Naive B cell (primary cell): Measurements from ENCODE around the gene ZCCHC2. TPM values are rescaled to one million over a fixed set of nuclear protein-coding genes. Genes with fewer than 3 reads are reported as not detected.

ENCODE experiments used
- ATAC-seq, 2 donors: fragments of 150-1000 bp; cut with Tn5 transposase; 2 replicates each; pipeline ENCODE4 v1.10.0; 2021; ENCODE audit warnings: low read depth in 2 of 2, mild to moderate bottlenecking in 2 of 2, moderate library complexity in 2 of 2
- DNase-seq: peaks from one replicate; pipeline ENCODE4 v3.0.0; 2022
- H3K27ac Mint-ChIP-seq, 6 donors: one replicate each; pipeline ENCODE4 v1.8.0; 2020 to 2022; ENCODE audit warnings: mild to moderate bottlenecking in 6 of 6, mixed read lengths in 6 of 6, moderate library complexity in 5 of 6, inconsistent platforms in 2 of 6
- H3K27me3 Mint-ChIP-seq, 3 donors: one replicate each; pipeline ENCODE4 v1.8.0; 2021 to 2022; ENCODE audit warnings: mixed read lengths in 3 of 3, mild to moderate bottlenecking in 1 of 3
- H3K36me3 Mint-ChIP-seq, 2 donors: one replicate each; pipeline ENCODE4 v1.8.0; 2020 to 2022; ENCODE audit warnings: mixed read lengths in 2 of 2, inconsistent platforms in 1 of 2, mild to moderate bottlenecking in 1 of 2
- H3K4me1 Mint-ChIP-seq, 3 donors: one replicate each; pipeline ENCODE4 v1.8.0; 2020 to 2022; ENCODE audit warnings: mixed read lengths in 3 of 3, inconsistent platforms in 1 of 3, mild to moderate bottlenecking in 1 of 3, moderate library complexity in 1 of 3
- H3K4me3 Mint-ChIP-seq, 8 donors: one replicate each; pipeline ENCODE4 v1.8.0; 2020 to 2022; ENCODE audit warnings: mild to moderate bottlenecking in 8 of 8, mixed read lengths in 8 of 8, moderate library complexity in 8 of 8, inconsistent platforms in 2 of 8
- H3K9me3 Mint-ChIP-seq, 7 donors: one replicate each; pipeline ENCODE4 v1.8.0; 2020 to 2022; ENCODE audit warnings: mixed read lengths in 7 of 7, mild to moderate bottlenecking in 5 of 7, inconsistent platforms in 2 of 7, moderate library complexity in 1 of 7
- polyA plus RNA-seq, 6 donors: library from polyadenylated mRNA; unstranded; fragments of 300-500 nt; fragmentation: Illumina TruSeq; gene quantifications; one replicate each; pipeline ENCODE4 v1.2.3, GENCODE V29; 2021; ENCODE audit warnings: low read depth in 6 of 6

The ZCCHC2 gene
- polyA plus RNA-seq, 6 donors from 2014 or later, result 2.5 to 4.6 (median 2.8) TPM; not detected in 1

DNA sequence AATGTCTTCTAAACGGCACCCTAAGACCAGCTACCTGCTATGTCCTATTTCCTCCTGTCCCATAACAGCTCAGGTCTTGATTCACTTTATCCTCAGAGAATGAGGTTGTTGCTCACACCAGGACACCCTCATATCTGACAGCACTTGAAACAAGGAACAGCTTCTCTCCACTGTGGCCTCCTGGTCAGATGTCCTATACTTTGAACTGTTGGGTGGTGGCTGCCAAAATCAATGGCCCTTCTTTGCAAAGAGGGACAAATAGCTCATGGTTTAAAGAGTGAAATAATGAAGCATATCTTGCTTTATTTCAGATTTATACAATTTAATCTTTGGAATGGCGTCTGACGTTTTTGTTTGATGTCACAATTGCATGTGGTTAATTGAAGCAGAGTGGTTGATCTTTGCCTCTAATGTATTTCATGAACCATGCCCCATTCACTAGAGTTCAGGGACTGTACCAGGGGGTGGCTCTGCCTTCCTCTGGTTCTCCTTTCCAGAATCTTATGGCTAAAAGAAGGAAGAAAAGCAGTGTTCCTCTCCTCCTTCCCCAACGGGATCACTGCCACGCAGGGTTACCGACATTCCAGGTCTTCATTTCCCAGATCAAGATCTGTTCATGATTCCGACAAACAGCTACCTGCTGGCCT, 24.1 kb upstream of the ZCCHC2 start:
- H3K4me1 Mint-ChIP-seq, result peaks cover 10 to 18% (median 12%) of the 10 kb centered on the region in 3 donors
- DNase-seq, result no peak
- H3K27me3 Mint-ChIP-seq, result peaks cover 0 to 17% (median 10%) of the 10 kb centered on the region in 3 donors
- H3K36me3 Mint-ChIP-seq, result no peaks in the 10 kb centered on the region
- no peaks in the 10 kb centered on the region for H3K9me3 Mint-ChIP-seq
- no peak overlapping the region for H3K27ac Mint-ChIP-seq
- no peak for ATAC-seq
- H3K4me3 Mint-ChIP-seq, result no peak overlapping the region

DNA sequence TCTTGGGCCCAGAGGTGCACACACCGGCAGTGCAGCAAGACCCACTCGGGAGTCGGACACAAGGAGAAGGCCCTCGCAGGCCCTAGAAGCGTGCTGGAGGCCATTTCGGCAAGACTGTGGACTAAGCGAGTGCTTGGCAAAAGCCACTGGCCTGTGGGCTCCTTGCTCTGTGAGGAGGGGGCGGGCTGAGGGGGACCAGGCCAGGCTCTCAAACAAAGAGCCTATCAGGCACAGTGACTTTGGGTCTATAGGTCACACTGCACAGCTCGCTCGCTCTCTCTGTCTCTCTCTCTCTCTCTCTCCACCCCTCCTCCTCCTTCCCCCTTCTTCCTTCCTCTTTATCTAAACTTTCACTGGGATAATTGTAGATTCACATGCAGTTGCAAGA, 23.6 kb upstream of the ZCCHC2 start:
- DNase-seq, result no peak
- no peak overlapping the region for H3K27ac Mint-ChIP-seq
- peak overlapping the region in 1 of 8 donors; percentile 10 for H3K4me3 Mint-ChIP-seq
- peaks cover 10 to 18% (median 12%) of the 10 kb centered on the region in 3 donors for H3K4me1 Mint-ChIP-seq
- H3K36me3 Mint-ChIP-seq, result no peaks in the 10 kb centered on the region
- peaks cover 0 to 13% (median 7%) of the 10 kb centered on the region in 3 donors for H3K27me3 Mint-ChIP-seq
- no peaks in the 10 kb centered on the region for H3K9me3 Mint-ChIP-seq
- no peak for ATAC-seq

DNA sequence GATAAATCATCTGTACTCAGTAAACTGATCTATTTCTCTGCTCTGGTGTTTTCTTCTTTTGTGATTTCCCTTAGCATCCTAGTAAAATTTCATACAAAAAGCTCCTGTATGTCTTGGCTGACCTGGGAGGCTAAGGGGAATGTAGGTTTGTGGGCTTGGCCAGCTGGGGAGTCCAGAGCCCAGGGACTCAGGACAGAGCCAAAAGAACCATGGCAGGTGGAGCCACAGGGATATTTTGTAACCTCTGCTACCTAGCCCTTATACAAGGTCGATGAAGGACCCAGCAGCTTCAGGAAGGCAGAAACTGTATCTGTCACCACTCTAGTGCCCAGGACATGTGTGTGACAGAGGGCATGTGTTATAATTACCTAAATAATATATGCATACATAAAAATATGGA, 22.7 kb upstream of the ZCCHC2 start:
- Mint-ChIP-seq H3K27me3 (peaks cover 0 to 10% (median 7%) of the 10 kb centered on the region in 3 donors), H3K4me3 (no peak overlapping the region), H3K36me3 (no peaks in the 10 kb centered on the region), H3K27ac (no peak overlapping the region), H3K4me1 (peaks cover 10 to 20% (median 12%) of the 10 kb centered on the region in 3 donors), H3K9me3 (no peaks in the 10 kb centered on the region)
- DNase-seq (no peak), ATAC-seq (no peak)

DNA sequence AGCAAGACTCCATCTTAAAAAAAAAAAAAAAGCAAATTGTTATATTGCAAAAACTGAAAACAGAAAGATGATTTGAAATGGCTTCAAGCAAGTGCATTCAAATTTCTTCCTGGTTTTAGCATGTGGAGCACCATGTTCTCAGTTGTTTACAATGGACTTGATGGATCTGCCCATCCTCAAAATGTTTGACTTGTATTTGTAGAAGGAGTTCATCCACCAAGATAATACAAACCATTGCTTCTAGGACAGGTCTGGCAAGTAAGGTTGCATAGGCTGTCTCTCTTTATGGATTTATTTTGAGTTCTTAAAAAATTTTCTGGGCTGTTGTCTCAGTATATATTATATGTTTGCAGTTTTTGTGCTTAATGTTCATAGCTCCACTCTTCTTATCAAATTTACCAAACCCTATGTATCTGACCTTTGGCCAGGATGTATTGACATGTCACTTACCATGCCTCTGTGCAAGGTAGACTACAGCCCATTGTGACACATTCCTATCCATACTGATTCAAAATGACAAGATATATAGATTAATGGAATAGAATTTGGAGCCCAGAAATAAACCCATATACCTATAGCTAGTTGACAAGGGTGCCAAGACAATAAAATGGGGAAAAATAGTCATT, 21.7 kb upstream of the ZCCHC2 start:
- Mint-ChIP-seq H3K9me3 (no peaks in the 10 kb centered on the region), H3K27me3 (peaks cover 0 to 10% (median 6%) of the 10 kb centered on the region in 3 donors)

DNA sequence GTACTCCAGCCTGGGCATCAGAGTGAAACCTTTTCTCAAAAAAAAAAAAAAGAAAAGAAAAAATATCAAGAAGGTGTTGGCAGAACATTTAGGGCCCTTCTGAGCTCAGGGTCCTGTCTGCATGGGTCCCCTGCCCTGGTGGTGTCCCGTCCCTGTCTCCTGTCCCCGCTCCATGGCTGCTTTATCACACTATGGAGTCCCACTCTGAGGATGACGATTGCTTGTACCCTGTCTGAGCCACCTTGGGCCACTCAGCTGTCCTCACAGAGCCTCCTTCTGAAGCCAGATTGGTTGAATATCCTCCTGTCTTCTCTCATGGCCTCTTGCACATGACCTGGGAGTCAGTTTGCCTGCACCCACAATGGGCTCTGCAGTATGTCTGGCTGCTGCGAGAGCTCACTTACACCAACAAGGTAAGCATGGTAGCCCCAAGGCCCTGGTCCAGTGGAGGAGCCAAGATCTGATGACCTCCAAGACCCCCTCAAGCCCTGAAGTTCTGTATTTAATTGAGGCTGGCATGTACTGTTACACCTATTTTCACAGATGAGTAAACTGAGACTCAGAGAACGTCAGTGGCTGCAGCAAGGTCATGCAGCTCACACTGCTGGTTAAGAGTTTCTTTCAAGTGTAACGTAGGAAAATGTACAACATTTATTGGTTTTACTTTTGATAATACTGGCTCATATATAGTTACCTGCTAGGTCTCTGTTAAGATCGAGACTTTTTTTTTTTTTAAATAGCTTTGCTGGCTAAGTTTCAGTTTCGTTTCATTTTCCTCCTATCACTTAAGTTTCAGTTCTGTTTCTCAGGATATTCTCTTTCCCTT, 16.9 kb upstream of the ZCCHC2 start:
- Mint-ChIP-seq H3K4me1 (peaks cover 9 to 18% (median 13%) of the 10 kb centered on the region in 3 donors), H3K27me3 (no peaks in the 10 kb centered on the region), H3K36me3 (no peaks in the 10 kb centered on the region), H3K4me3 (peak overlapping the region; percentile 67 to 89 (median 78)), H3K27ac (peak overlapping the region; percentile 86 to 98 (median 90)), H3K9me3 (peaks cover 0 to 8% (median under 1%) of the 10 kb centered on the region in 7 donors)
- ATAC-seq (peak; percentile 93 to 94), DNase-seq (peak; percentile 54)

More for the DNA sequence above, 21.7 kb upstream of the ZCCHC2 start:
- ATAC-seq (no peak), DNase-seq (no peak)
- Mint-ChIP-seq H3K4me1 (peaks cover 15 to 29% (median 18%) of the 10 kb centered on the region in 3 donors), H3K4me3 (no peak overlapping the region), H3K36me3 (no peaks in the 10 kb centered on the region), H3K27ac (no peak overlapping the region)

DNA sequence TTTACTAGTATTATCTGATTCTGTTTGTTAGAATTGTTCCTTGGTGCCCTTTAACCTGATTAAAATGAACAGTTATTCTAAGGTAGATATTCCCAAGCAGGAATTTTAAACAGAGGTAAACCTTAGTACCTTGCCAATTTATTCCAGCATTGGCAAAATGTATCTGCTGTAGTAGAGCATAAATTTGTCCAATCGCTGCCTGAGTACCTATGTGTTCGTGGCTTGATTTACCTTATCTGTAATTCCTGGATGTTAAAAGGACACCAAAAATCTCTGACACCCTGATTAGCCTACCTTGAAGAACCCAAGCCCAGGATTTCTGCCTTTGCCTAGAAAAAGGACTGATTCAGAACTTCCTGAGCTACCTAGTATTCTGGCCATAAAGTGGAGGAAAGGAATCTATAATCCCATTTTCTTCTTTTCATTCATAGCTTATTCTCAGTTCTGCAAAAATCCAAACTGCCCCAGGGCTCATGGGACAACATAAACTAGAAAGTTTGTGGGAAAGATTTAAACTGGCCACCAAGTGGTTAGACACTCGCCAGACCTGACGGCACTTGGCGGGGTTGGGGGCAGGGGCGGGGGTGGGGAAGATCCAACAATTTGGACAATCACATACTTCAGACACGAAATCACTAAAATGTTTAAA, 16.2 kb upstream of the ZCCHC2 start:
- ATAC-seq, result peak in 1 of 2 donors; percentile 25
- Mint-ChIP-seq H3K27ac (peak overlapping the region; percentile 86 to 98 (median 90)), H3K4me3 (peak overlapping the region; percentile 67 to 89 (median 78)), H3K27me3 (no peaks in the 10 kb centered on the region), H3K36me3 (peaks cover 3% of the 10 kb centered on the region in 2 donors), H3K9me3 (peaks cover under 1 to 15% (median 6%) of the 10 kb centered on the region in 7 donors), H3K4me1 (peaks cover 9 to 18% (median 13%) of the 10 kb centered on the region in 3 donors)
- no peak for DNase-seq

DNA sequence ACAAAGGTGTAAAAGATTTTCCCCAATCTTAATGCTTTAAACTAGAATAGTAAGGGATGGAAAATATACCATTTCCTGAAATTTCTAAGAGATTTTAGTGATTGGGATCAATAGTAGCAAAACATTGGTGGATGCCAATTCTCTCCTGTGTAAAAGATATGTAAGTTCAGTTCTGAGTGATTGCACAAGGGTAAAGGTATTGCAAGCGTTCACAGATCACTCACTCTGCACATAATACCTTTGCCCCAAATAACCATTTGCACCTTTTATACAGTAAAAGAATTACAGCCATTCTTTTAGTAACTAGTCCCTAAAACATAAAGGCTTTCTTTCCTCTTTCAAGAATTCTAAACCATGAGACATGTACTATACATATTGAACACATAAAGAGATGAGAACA, 13.0 kb upstream of the ZCCHC2 start:
- DNase-seq (no peak), ATAC-seq (no peak)
- Mint-ChIP-seq H3K27me3 (no peaks in the 10 kb centered on the region), H3K9me3 (peaks cover 4 to 46% (median 36%) of the 10 kb centered on the region in 7 donors), H3K36me3 (peaks cover 24 to 30% of the 10 kb centered on the region in 2 donors), H3K4me3 (no peak overlapping the region), H3K4me1 (peaks cover 9 to 18% (median 13%) of the 10 kb centered on the region in 3 donors), H3K27ac (no peak overlapping the region)

DNA sequence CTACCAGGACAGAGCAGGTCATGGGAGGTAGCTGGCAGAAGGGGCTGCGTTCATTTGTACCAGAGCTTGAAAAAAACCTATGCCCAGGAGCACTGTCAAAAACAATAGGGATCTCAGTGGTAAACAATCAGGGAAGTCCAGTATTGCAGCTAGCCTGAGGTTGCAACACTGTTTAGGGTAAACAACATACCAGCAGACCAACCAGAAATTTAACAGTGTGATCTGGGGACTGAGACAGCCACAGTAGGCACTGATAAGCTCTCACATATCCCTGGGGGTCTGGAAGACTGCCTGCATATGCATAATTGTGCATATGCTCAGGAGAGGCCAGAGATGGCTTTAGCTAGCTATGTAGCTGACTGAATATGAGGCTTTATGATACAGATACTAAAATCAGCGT, 12.0 kb upstream of the ZCCHC2 start:
- Mint-ChIP-seq H3K27ac (no peak overlapping the region), H3K36me3 (peaks cover 24 to 30% of the 10 kb centered on the region in 2 donors), H3K9me3 (peaks cover 4 to 51% (median 40%) of the 10 kb centered on the region in 7 donors), H3K4me3 (no peak overlapping the region), H3K27me3 (no peaks in the 10 kb centered on the region), H3K4me1 (peaks cover 7 to 10% (median 9%) of the 10 kb centered on the region in 3 donors)
- ATAC-seq, result no peak
- no peak for DNase-seq

DNA sequence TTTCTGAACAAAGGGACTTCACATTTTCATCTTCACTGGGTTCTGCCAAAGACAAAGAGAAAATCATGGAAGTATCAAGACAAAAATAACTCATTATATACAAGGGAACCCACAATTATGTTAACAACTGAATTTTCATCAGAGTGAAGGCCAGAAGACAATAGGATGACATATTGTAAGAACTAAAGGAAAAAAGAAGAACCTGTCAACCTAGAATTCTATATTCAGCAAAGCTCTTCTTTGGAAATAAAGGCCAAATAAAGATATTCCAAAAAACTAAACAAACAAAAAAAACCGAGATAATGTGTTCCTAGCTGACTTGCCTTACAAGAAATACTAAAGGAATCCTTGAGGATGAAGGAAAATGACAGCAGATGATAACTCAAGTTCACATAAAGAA, 10.3 kb upstream of the ZCCHC2 start:
- H3K4me1 Mint-ChIP-seq, result no peaks in the 10 kb centered on the region
- no peak for DNase-seq
- no peak for ATAC-seq
- peaks cover 4 to 54% (median 40%) of the 10 kb centered on the region in 7 donors for H3K9me3 Mint-ChIP-seq
- no peaks in the 10 kb centered on the region for H3K27me3 Mint-ChIP-seq
- no peak overlapping the region for H3K27ac Mint-ChIP-seq
- H3K36me3 Mint-ChIP-seq, result peaks cover 24 to 30% of the 10 kb centered on the region in 2 donors
- H3K4me3 Mint-ChIP-seq, result no peak overlapping the region

DNA sequence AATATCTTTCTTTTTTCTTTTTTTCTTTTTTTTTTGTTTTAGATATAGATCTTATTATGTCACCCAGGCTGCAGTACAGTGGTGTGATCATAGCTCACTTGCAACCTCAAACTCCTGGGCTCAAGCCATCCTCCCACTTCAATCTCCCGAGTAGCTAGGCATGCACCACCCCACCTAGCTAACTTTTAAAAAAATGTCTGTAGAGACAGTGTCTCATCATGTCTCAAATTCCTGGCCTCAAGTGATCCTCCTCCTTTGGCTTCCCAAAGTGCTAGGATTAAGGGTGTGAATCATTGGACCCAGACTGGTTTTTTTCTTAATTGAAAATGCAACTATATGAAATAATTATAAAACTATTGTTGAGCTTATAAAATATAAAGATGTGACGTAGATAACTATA, 9.8 kb upstream of the ZCCHC2 start:
- no peak overlapping the region for H3K4me3 Mint-ChIP-seq
- H3K27ac Mint-ChIP-seq, result no peak overlapping the region
- ATAC-seq (no peak), DNase-seq (no peak)
- H3K36me3 Mint-ChIP-seq, result peaks cover 24 to 30% of the 10 kb centered on the region in 2 donors
- peaks cover 4 to 54% (median 40%) of the 10 kb centered on the region in 7 donors for H3K9me3 Mint-ChIP-seq
- H3K27me3 Mint-ChIP-seq, result no peaks in the 10 kb centered on the region
- no peaks in the 10 kb centered on the region for H3K4me1 Mint-ChIP-seq

DNA sequence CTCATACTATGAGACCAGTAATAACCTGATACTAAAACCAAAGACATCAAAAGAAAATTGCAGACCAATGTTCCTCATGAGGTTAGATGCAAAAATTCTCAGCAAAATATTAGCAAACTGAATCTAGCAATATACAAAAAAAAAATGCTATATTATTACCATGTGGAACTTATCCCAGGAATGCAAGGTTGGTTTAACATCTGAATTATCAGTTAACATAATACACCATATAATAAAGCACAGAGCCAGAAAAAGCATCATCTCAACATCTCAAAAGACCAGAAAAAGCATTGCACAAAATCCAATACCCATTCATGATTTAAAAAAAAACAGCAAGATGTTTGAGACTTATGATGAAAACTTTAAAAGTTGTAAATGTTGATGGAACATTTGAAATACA, 8.3 kb upstream of the ZCCHC2 start:
- H3K4me3 Mint-ChIP-seq, result no peak overlapping the region
- DNase-seq, result no peak
- H3K36me3 Mint-ChIP-seq, result peaks cover 24 to 30% of the 10 kb centered on the region in 2 donors
- no peaks in the 10 kb centered on the region for H3K4me1 Mint-ChIP-seq
- H3K27ac Mint-ChIP-seq, result no peak overlapping the region
- ATAC-seq, result no peak
- H3K9me3 Mint-ChIP-seq, result peaks cover 4 to 54% (median 39%) of the 10 kb centered on the region in 7 donors
- H3K27me3 Mint-ChIP-seq, result no peaks in the 10 kb centered on the region

DNA sequence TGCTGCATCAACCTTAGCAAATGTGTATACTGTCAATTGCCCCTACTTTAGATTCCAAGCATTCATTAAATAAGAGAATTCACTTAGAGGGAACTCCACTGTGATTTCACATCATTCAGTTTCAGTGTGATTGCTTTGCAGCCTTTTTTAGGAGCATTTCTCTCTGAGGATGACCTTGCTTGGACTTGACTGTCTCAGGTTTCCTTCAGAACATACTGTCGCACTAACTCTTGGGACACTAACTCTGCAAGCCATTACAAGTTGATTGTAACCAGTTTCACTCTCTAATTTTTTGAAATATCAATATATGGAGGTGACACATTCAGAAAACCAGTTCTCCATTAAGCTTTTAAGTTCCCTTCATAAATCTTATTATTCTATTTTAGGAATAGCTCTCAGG, 6.6 kb upstream of the ZCCHC2 start:
- ATAC-seq (no peak), DNase-seq (no peak)
- H3K4me3 Mint-ChIP-seq, result no peak overlapping the region
- H3K4me1 Mint-ChIP-seq, result peaks cover 0 to 4% (median 3%) of the 10 kb centered on the region in 3 donors
- no peak overlapping the region for H3K27ac Mint-ChIP-seq
- H3K27me3 Mint-ChIP-seq, result no peaks in the 10 kb centered on the region
- peaks cover 24 to 30% of the 10 kb centered on the region in 2 donors for H3K36me3 Mint-ChIP-seq
- H3K9me3 Mint-ChIP-seq, result peaks cover 4 to 44% (median 35%) of the 10 kb centered on the region in 7 donors
